DOHH2 (cell line): Measurements from ENCODE around the gene PEX14.

Experiments used
- H3F3A ChIP-seq: fragments of 200-600 bp; sonication (generic), shearing (Covaris generic); 2 replicates; pipeline ENCODE4 v1.6.0; 2016; ENCODE audit warnings: antibody characterized with exemption, mild to moderate bottlenecking; ENCODE audit not compliant: control insufficient read depth, insufficient read depth
- H3K27ac ChIP-seq: fragments of 200-600 bp; sonication (generic); 2 replicates; pipeline ENCODE4 v1.5.1; 2014; ENCODE audit warnings: low read depth, mild to moderate bottlenecking, low read length, moderate library complexity
- H3K27me3 ChIP-seq: fragments of 200-600 bp; sonication (generic); 2 replicates; pipeline ENCODE4 v1.6.1; 2014; ENCODE audit warnings: mild to moderate bottlenecking, low read length, mixed read lengths; ENCODE audit not compliant: control insufficient read depth
- H3K36me3 ChIP-seq: fragments of 200-600 bp; sonication (generic); 2 replicates; pipeline ENCODE4 v1.6.1; 2014; ENCODE audit warnings: mild to moderate bottlenecking, low read length, moderate library complexity, mixed read lengths; ENCODE audit not compliant: control insufficient read depth
- H3K4me1 ChIP-seq: fragments of 200-600 bp; sonication (generic); 2 replicates; pipeline ENCODE4 v1.6.1; 2014; ENCODE audit warnings: mild to moderate bottlenecking, low read length, mixed read lengths; ENCODE audit not compliant: control insufficient read depth
- H3K4me2 ChIP-seq: fragments of 200-600 bp; sonication (generic); 2 replicates; pipeline ENCODE4 v1.6.0; 2014; ENCODE audit warnings: mild to moderate bottlenecking, low read length, moderate library complexity
- H3K4me3 ChIP-seq: fragments of 200-600 bp; sonication (generic); 2 replicates; pipeline ENCODE4 v1.5.1; 2014; ENCODE audit warnings: mild to moderate bottlenecking, low read length, mixed read lengths
- H3K79me2 ChIP-seq: fragments of 200-600 bp; sonication (generic); 2 replicates; pipeline ENCODE4 v1.6.1; 2014; ENCODE audit warnings: mild to moderate bottlenecking, low read length, mixed read lengths; ENCODE audit not compliant: control insufficient read depth
- H3K9me2 ChIP-seq: fragments of 200-600 bp; sonication (generic); replicated peaks from 2 replicates; pipeline ENCODE4 v1.6.1; 2014; ENCODE audit warnings: mild to moderate bottlenecking, low read length, mixed read lengths; ENCODE audit not compliant: control insufficient read depth
- H3K9me3 ChIP-seq: fragments of 200-600 bp; sonication (generic); 2 replicates; pipeline ENCODE4 v1.6.1; 2014; ENCODE audit warnings: antibody characterized with exemption, low read length, mixed read lengths; ENCODE audit not compliant: control insufficient read depth, insufficient read depth
- H4K20me1 ChIP-seq: fragments of 200-600 bp; sonication (generic); 2 replicates; pipeline ENCODE4 v1.6.0; 2014; ENCODE audit warnings: low read depth, mild to moderate bottlenecking, antibody characterized with exemption, low read length, moderate library complexity; ENCODE audit not compliant: control insufficient read depth, insufficient read depth
- EZH2phosphoT487 ChIP-seq: fragments of 200-600 bp; sonication (generic); IDR thresholded peaks from 2 replicates; pipeline ENCODE4 v1.6.1; 2017; ENCODE audit warnings: borderline replicate concordance, mild to moderate bottlenecking, antibody characterized with exemption, low read length, moderate library complexity, mixed read lengths
- TF ChIP-seq, protein P1 (sequence below): fragments of 200-600 bp; sonication (generic); IDR thresholded peaks from one replicate; pipeline ENCODE4 v1.5.1; 2014; ENCODE audit warnings: antibody characterized with exemption, mild to moderate bottlenecking, low read depth, low read length; ENCODE audit not compliant: poor library complexity, severe bottlenecking

Gene PEX14

DNA sequence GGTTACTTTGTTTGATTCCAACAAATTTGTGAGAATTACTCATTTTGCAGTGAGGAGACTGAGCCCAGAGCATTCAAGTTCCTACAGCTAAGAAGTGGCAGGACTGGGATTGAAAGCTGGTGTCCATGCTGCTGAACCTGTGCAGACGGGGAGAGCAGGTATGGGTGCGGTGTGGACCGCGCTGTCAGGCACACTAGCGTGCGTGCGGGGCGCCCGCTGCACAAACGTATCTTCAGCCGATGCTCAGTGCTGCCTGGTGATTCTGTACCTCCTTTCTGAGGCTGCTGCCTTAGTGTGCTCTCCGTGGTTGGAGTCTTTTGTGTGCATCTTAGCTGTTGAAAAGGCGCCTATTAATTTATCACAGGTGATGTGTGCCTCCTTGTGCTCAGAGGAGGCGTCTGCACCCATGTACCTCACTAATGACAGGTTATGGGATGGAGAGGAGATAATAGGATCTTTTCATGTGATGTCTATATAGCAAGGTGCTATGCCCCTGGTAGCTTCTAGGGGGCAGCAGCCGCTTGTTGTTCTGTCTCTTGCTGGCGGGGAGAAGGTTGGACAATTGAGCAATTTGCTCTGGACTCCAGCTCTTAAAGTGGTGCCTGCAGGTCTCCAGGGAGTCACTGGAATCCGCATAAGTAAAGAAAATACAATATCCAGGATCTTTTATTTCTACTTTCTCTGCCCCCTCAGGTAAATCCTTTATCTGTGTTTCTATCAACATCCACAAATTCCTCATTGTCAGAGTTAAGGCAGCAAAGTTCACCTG, 32.5 kb downstream of the PEX14 start:
- no peak for TF ChIP-seq EZH2phosphoT487
- TF ChIP-seq, protein P1, sequence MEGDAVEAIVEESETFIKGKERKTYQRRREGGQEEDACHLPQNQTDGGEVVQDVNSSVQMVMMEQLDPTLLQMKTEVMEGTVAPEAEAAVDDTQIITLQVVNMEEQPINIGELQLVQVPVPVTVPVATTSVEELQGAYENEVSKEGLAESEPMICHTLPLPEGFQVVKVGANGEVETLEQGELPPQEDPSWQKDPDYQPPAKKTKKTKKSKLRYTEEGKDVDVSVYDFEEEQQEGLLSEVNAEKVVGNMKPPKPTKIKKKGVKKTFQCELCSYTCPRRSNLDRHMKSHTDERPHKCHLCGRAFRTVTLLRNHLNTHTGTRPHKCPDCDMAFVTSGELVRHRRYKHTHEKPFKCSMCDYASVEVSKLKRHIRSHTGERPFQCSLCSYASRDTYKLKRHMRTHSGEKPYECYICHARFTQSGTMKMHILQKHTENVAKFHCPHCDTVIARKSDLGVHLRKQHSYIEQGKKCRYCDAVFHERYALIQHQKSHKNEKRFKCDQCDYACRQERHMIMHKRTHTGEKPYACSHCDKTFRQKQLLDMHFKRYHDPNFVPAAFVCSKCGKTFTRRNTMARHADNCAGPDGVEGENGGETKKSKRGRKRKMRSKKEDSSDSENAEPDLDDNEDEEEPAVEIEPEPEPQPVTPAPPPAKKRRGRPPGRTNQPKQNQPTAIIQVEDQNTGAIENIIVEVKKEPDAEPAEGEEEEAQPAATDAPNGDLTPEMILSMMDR: peak; percentile 84

DNA sequence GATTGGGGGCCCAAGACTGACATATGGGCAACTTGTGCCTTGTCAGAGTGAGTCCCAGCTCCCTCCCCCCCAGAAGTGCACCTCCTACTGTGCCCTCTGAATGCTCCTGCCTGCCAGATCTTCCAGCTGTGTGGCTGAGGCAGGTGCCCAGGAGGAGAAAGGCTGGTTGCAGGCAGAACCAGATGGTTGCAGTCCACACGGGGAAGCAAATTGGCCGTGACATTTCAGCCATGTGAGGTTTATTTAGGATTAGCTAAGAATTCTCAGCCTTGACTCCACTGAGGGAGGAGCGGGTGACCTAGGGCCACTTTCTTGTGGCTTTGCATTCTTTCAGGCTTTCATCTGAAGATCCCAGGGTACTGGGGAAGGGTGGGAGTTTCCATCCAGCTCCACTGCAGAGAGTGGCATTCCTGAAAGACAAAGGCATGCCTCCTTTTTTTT, 33.8 kb downstream of the PEX14 start:
- no peaks in the 10 kb centered on the region for H3K27me3 ChIP-seq
- no peaks in the 10 kb centered on the region for H3K36me3 ChIP-seq
- H3K79me2 ChIP-seq: peaks cover 56% of the 10 kb centered on the region
- no peak overlapping the region for H3K4me2 ChIP-seq
- peaks cover 2% of the 10 kb centered on the region; the same call in 1 of the 2 replicates for H3F3A ChIP-seq
- H3K4me3 ChIP-seq: no peak overlapping the region
- H3K4me1 ChIP-seq: peaks cover 5% of the 10 kb centered on the region
- no peaks in the 10 kb centered on the region for H3K9me2 ChIP-seq
- H4K20me1 ChIP-seq: peaks cover 9% of the 10 kb centered on the region
- no peaks in the 10 kb centered on the region for H3K9me3 ChIP-seq
- TF ChIP-seq, protein P1: no peak
- no peak for TF ChIP-seq EZH2phosphoT487
- no peak overlapping the region for H3K27ac ChIP-seq

More for the DNA sequence above, 32.5 kb downstream of the PEX14 start:
- Histone ChIP-seq H3K36me3 (no peaks in the 10 kb centered on the region), H3K79me2 (peaks cover 52% of the 10 kb centered on the region), H3K27me3 (no peaks in the 10 kb centered on the region), H3K4me1 (peaks cover 5% of the 10 kb centered on the region), H4K20me1 (peaks cover 9% of the 10 kb centered on the region), H3K27ac (no peak overlapping the region), H3K9me2 (no peaks in the 10 kb centered on the region), H3K9me3 (no peaks in the 10 kb centered on the region), H3K4me2 (no peak overlapping the region), H3K4me3 (no peak overlapping the region), H3F3A (peaks cover 2% of the 10 kb centered on the region; the same call in 1 of the 2 replicates)

DNA sequence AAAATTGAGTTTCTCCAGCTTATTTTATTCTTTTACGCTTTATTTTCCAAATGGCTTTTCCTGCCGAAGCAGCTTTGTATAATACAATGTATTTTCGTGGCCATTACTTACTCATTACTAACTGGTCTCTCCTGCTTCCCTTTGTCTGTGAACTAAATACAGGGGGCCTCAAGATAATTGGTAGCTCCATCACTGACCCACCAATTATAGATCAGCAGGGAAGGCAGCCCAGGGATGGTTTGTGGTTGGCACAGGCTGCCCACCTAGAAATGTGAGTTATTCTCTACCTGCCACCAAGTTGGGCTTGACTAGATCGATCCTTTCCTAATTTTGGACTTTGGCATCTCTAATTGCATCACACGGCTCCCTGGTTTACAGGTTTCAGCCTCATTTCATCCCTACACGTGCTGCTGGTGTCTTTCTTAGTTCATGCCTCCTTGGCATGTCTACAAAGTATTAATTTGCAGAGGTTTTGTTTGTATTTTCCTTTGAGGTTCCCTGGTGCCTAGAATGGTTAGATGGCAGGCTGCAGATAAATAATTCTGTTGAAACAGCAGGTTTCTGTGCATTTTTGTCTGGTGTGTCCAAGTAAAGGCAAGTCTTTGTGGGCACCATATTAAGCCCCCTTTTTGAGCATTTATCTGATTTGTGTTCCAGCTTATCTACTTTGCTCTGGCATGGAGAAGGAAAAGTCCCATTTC, 35.2 kb downstream of the PEX14 start:
- H3K4me1 ChIP-seq: peaks cover 5% of the 10 kb centered on the region
- no peaks in the 10 kb centered on the region for H3K9me2 ChIP-seq
- H3F3A ChIP-seq: peaks cover 2% of the 10 kb centered on the region; the same call in 1 of the 2 replicates
- no peaks in the 10 kb centered on the region for H3K36me3 ChIP-seq
- peaks cover 61% of the 10 kb centered on the region for H3K79me2 ChIP-seq
- TF ChIP-seq EZH2phosphoT487: no peak
- TF ChIP-seq, protein P1: no peak
- no peak overlapping the region for H3K4me3 ChIP-seq
- no peak overlapping the region for H3K4me2 ChIP-seq
- H3K27me3 ChIP-seq: no peaks in the 10 kb centered on the region
- peaks cover 9% of the 10 kb centered on the region for H4K20me1 ChIP-seq
- no peaks in the 10 kb centered on the region for H3K9me3 ChIP-seq
- no peak overlapping the region for H3K27ac ChIP-seq
